T-helper 2 cell treated with Interferon-gamma antibody and Interleukin-4, amounts not matched to agents 100 ng/mL and 5 ng/mL, for 36 hours (primary cell): Measurements from ENCODE around the gene SDHAF3. TPM values are rescaled to one million over a fixed set of nuclear protein-coding genes. Genes with fewer than 3 reads are reported as not detected.
"Not testable (repeated sequence)": the region's sequence is repeated elsewhere in the genome, so short reads cannot be mapped to it uniquely, and the experiment has no call there.

Experiments used
- intact Hi-C: fragments of 100-400 bp; cut with micrococcal nuclease; formaldehyde crosslinking; loops from one replicate; pipeline ENCODE4 v1.15.1; 2023
- total RNA-seq: library from RNA; stranded (reverse); gene quantifications from 2 replicates; pipeline ENCODE4 v1.2.3, GENCODE V29; 2022

The SDHAF3 gene
- 17.5 and 18.0 TPM in 2 replicates for total RNA-seq

GRCh38 chr7:97117372-97118188 is at the start of gene SDHAF3:
TSS of gene SDHAF3 (plus strand) at chr7:97117698. CDS start at chr7:97117724, 26 bp downstream.
- intact Hi-C loops = loop anchor here (1.0 to 10.0 kb wide), 6 partner anchors 281 to 1137 kb away; partner anchors contain the start of genes ASNS, SLC25A13 and TECPR1

- intact Hi-C loops = not testable (repeated sequence)
Observed at GRCh38 chr7:97072025-97072424, 45.5 kb upstream of the SDHAF3 start.

- intact Hi-C loops = no loop called here
Observed at GRCh38 chr7:97075928-97076327, 41.6 kb upstream of the SDHAF3 start.

DNA sequence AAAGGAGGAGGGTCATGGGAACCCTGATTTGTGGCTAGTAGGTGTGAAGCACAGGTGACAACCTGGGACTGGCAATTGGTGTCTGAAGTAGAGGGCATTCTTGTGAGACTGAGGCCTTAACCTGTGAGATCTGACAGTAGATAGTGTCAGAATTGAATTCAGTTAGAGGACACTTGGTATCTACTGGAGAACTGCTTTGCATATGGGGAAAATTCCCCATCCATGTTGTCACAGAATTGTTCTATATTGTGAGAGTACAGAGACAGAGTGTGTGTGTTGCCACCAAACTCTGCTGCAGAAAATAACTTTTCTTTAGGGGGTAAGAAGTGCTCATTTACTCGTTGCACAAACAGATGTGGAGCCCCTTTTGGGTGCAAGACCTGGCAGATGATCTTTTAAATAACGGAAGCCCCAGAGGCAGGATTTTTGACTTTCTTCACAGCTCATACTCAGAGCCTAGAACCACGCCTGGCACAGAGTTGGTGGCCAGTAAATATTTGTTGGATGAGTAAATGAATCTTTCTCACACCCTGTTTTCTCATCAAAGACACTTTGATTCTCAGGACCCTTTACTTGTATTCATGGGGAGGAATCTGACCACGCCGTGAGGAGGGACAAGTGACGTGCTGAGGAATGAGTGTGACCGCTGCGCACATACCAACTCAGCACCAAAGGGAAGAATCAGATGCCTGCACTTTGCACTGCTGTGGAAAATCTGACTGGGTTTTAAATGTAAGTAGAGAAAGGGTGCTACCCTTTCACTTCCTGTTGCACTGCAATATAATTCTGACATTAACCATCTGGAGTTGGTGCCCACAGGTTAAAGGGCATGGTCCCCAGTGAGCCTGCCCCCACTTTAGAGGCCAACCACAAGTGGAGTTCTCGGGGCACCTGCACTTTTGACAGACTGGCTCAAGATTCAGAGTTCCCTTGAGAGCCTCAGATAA is 39.2 kb upstream of the SDHAF3 start:
- intact Hi-C loops = no loop called here

DNA sequence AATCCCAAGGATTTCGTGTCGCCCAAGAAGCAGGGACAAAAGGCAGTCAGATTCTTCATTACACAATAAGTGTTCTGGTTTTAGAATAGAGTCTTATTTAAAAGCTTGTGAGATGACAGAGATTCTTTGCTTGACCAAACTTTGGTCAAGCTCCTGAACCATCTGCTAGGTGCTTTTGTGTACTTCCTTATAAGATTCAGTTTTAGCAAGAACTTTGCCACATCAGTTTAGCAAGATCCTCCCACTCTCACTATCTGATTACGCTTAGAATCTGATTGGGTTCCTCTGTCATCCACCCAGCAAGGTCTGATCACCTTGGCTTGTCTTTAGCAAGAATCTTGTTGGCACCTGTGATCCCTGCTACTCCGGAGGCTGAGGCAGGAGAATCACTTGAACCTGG is 38.2 kb upstream of the SDHAF3 start:
- intact Hi-C loops = no loop called here

DNA sequence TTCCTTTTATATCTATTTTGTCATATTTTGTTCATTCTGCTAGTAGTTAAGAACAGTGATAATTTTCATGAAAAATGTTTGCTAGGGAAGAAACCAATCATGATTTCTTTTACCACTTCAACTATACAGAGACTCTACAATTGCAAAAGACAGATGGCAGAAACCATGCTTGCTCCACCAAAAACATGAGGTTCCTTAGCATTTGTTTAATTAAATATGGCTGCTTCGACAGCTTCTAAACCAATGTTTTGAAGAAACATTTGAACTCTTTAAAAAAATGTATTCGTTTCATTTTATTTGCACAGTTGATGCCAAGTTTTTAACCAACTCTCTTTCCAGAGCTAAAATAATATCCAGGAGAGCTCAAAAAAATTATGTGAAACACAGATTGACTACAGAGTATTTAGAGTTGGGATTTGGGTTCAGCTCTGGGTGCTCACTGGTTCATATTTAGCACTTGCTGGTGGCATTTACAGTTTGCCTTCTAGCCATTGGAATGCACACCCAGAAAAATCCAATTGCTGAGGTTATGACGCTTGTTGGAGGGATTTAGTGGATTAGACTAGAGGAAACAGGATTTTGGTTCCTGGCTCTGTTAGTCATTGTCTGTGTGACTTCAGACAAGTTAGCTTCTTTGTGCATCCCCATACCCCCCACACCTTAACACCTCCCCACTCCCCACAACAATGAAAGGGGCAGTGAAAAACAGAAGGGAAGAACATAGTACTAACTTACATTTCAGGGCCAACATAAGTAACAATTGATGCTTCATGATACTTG is 35.8 kb upstream of the SDHAF3 start:
- intact Hi-C loops = no loop called here

DNA sequence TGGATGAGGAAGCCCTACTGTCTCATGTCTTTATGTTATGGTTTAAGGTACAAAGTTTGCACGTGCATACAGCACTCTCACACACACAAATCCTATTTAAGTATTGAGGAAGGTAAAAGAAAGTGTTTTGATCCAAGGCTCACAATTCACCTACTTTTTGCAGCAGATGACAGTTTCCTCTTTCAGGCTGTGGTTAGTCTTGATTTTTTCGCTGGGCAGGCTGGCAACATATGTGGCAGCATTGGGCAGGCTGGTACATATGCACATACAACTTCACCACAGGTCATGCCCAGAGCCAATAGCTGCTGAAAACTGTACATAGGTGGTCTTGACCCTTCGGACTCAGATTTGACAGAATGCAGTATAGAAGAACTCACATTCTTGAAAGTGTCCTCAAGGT is 29.1 kb upstream of the SDHAF3 start:
- intact Hi-C loops = no loop called here

DNA sequence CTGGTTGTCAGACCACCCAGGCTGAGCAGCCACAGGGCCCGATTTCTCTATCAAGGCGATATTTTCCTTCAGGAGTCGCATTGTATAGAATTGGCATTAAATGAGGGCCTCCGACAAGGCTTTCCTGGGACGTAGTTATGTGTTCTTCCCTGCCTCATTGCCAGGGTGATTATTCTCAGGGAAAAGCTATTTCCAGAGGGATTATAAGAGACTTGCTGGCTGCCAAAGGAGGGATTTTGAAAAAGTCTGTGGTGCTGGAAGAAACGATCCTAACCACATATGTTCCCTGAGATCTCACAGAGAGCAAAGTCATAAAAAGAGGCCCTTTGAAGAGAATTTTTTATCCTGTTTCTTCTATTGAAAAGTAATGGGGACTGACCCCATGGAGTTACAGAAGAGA is 27.7 kb upstream of the SDHAF3 start:
- intact Hi-C loops = no loop called here

DNA sequence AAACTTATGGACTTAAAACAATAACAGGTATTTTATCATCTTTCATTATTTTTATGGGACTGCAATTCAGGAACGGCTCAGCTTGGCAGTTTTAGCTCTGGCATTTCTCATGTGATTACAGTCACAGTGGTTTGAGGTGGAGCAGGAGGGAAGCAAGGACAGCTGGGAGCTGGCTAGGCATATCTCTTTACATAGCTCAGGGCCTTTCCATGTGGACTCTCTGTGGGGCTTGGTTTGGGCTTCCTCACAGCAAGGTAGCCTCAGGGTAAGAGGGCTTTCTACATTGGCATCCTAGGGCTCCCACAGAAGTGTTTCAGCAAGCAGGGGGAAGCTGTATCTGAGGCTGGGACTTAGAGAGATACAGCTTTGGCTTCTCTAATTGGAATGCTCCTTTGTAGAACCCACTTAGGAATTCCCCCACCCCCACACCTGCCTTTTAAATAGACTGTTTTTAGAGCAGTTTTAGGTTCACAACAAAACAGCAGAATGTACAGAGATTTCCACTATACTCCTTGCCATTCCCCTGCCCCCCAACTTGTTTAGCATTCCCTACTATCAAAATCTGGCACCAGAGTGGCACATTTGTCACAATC is 26.6 kb upstream of the SDHAF3 start:
- intact Hi-C loops = no loop called here

DNA sequence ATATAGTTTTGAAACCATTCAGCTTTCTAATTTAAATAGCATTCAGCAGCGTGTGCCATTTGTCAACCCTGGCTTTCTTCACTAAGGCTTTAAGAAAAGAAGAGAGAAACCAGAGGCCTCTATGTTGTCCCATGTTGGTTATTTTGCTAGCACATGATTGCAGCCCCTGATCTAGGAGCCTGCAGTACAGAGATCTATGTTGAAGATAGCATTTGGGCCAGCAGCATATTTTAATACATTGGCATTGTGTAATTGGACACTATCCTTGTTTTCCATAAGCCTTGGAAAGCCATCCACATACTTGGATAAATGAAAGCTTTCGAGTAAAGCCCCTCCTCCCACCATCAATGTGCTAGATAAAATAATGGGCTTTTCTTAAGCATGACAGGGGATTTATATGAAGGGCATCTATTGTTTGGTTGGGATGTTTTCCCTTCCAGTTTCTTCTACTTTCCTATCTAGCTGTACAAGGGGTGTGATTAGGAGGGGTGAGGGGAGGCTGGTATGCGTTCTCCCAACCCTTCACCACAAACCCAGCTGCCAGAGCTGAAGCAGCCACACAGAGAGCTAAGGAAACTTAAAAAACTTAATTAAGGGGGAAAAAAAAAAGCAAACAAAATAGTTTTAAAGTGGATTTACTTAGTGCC is 23.1 kb upstream of the SDHAF3 start:
- intact Hi-C loops = no loop called here

GRCh38 chr7:97096037-97096436 is 21.5 kb upstream of the SDHAF3 start:
- intact Hi-C loops = no loop called here

DNA sequence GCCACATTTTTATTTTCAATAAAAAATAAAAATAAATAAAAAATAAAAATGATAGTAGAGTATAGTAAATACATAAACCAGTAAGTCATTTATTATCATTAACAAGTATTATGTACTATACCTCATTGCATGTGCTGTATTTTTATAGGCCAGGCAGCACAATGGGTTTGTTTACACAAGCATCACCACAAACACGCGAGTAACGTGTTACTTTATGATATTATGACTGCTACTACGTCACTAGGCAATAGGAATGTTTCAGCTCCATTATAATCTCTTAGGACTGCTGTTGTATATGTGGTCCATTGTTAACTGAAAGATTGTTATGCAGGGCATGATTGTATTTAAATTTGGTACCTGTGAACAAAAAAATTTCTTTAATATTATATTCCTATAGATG is 20.8 kb upstream of the SDHAF3 start:
- intact Hi-C loops = no loop called here

GRCh38 chr7:97104719-97105238 is 12.7 kb upstream of the SDHAF3 start:
- intact Hi-C loops = loop anchor here (1.0 kb wide), 1 partner anchor 75 kb away; no protein-coding TSS in a partner anchor

- intact Hi-C loops = no loop called here
Observed at GRCh38 chr7:97107192-97107800, 10.2 kb upstream of the SDHAF3 start.

DNA sequence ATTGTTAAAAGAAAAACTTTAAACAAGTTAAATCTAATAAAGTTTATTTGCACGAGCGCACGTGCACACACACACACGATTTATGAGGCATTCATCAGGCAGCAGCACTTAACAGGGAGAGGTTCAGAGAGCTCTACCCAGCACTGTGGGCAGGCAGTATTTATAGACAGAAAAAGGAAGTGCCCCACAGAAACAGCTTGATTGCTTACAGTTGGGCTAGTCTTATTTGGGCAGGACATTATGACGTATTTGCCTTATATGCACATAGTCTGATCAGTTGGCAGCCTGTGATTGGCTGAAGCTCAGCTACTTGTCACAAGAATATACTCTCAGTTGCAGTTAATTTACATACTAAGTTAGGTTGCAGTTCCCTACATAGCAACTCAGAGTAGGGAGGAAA is 1.2 kb upstream of the SDHAF3 start:
- intact Hi-C loops = loop anchor here (2.0 to 10.0 kb wide), 4 partner anchors 280 to 1138 kb away; partner anchors contain the start of genes SLC25A13 and TECPR1

GRCh38 chr7:97117035-97117371 is 495 bp upstream of the SDHAF3 start:
- intact Hi-C loops = loop anchor here (1.0 to 10.0 kb wide), 6 partner anchors 280 to 1138 kb away; partner anchors contain the start of genes ASNS, SLC25A13 and TECPR1

DNA sequence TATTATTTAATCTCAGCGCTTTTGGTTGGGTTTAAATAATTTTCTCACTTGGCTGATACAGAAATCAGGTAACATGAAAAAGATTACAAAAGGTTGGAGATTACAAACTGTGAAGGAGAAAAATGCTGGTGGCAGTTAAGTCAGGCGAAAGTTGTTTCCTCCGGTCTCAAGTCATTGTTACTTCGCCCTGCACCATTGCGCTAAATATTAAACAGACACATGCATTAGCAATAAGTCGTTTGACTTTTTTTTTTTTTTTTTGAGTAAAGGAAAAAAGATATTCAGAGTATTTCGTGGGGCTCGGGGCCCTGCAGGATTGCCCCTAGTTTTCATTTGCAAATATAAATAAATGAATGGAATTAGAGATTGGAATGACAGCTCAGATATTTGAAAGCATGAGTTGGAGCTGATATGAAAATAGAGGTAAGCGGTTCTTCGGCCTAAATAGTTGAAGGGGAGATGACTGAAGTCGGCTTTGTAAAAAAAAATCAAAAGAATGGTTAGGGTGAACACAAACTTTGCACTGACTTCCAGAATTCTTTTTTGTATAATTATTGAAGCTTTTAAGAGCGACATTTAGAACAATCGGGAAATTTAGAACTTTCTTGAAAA is 914 bp downstream of the SDHAF3 start:
- intact Hi-C loops = loop anchor here (5.0 to 10.0 kb wide), 3 partner anchors 644 to 1136 kb away; partner anchors contain the start of genes SLC25A13 and TECPR1

GRCh38 chr7:97119747-97120146 is 2.2 kb downstream of the SDHAF3 start:
- intact Hi-C loops = loop anchor here (5.0 to 10.0 kb wide), 3 partner anchors 645 to 1135 kb away; partner anchors contain the start of genes SLC25A13 and TECPR1
